HUES64 (cell line): ENCODE measurements around the gene EXOC6B.

Experiments used
- H3K27ac ChIP-seq: 2 replicates; pipeline ENCODE4 v1.7.0; 2013; ENCODE audit warnings: low read depth, low read length, inconsistent platforms
- H3K27me3 ChIP-seq: 2 replicates; pipeline ENCODE4 v1.6.1; 2013; ENCODE audit warnings: mild to moderate bottlenecking, low read length; ENCODE audit not compliant: insufficient read depth
- H3K36me3 ChIP-seq: 2 replicates; pipeline ENCODE4 v1.6.1; 2013; ENCODE audit warnings: mild to moderate bottlenecking, low read length; ENCODE audit not compliant: insufficient read depth
- H3K4me1 ChIP-seq: 2 replicates; pipeline ENCODE4 v1.6.1; 2013; ENCODE audit warnings: mild to moderate bottlenecking, low read length, moderate library complexity; ENCODE audit not compliant: insufficient read depth
- H3K4me3 ChIP-seq: 2 replicates; pipeline ENCODE4 v1.5.1; 2013; ENCODE audit warnings: mild to moderate bottlenecking, low read length, moderate library complexity
- H3K9ac ChIP-seq: 2 replicates; pipeline ENCODE4 v1.6.1; 2013; ENCODE audit warnings: mild to moderate bottlenecking, low read depth, low read length
- H3K9me3 ChIP-seq: 2 replicates; pipeline ENCODE4 v1.6.1; 2013; ENCODE audit warnings: low read depth, low read length; ENCODE audit not compliant: insufficient read depth
- WGBS: fragments of 150-250, 120-280 bp; methylation state at CpG from one replicate; pipeline ENCODE4 v1.1.7; 2013; ENCODE audit warnings: missing lambda C conversion rate; 5-methylcytosine and 5-hydroxymethylcytosine counted together

The EXOC6B gene

DNA sequence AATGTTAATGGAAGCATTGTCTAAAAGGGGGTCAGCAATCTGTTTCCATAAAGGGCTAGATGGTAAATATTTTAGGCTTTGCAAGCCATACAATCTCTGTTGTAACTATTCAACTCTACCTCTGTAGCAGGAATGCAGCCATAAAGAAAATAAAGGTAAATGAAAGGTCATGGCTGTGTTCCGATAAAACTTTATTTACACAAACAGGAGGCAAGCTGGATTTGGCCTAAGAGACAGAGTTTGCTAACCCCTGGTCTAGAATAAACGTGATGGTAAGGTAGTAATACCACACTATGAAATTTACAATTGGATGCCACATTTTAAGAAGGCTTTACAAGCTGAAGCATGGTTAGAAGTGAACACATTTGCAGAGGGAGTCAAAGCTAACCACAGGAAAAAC, 91.4 kb downstream of the EXOC6B start:
- 0 out of 2 replicates have a peak, but pooled peaks cover 7% of the 10 kb centered on the region for H3K36me3 ChIP-seq
- H3K4me3 ChIP-seq: no peak overlapping the region
- H3K9me3 ChIP-seq: no peaks in the 10 kb centered on the region
- no peaks in the 10 kb centered on the region for H3K27me3 ChIP-seq
- 100% methylated on average over 2 of the region's 2 CpGs for WGBS
- H3K4me1 ChIP-seq: no peaks in the 10 kb centered on the region
- H3K27ac ChIP-seq: no peak overlapping the region
- H3K9ac ChIP-seq: no peak overlapping the region

DNA sequence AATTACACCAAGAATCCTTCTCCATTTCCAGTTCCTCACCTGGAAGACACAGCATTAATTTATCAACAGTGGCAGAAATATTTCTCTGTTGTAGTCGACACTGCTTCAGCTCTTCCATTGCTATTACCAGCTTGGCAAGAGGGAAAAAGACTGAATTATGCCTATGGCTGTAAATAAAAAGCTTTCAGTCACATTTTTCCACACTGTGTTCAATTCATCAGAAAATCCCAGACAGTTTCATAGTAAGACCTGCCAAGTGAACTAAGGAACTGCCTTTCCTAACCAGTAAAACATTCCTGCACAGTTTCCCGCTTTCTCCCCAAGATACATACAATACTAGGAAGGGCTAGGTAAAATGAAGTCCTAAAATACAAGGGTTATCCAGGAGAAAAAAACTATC, 94.7 kb downstream of the EXOC6B start:
- Histone ChIP-seq H3K27ac (no peak overlapping the region), H3K9ac (no peak overlapping the region), H3K27me3 (no peaks in the 10 kb centered on the region), H3K4me1 (no peaks in the 10 kb centered on the region), H3K4me3 (no peak overlapping the region), H3K9me3 (no peaks in the 10 kb centered on the region), H3K36me3 (0 out of 2 replicates have a peak, but pooled peaks cover 7% of the 10 kb centered on the region)
- 95% methylated on average over 2 of the region's 2 CpGs for WGBS

DNA sequence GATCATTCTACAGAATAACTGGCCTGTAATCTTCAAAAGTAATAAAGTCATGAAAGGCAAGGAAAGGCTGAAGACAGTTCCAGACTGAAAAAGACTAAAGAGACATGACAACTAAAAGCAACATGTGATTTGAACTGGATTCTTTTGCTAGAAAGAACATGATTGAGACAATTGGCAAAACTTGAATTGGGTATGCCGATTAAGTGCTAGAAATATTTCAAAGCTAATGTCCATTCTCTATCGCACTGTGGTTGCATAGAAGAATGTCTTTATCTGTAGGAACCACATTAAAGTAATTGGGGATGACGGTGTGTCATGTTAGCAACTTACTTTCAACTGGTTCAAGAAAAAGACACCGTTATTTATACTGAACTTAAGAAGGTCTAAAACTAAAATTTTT, 98.5 kb downstream of the EXOC6B start:
- Histone ChIP-seq H3K9me3 (no peaks in the 10 kb centered on the region), H3K27me3 (no peaks in the 10 kb centered on the region), H3K4me1 (peaks cover 12% of the 10 kb centered on the region; the same call in 1 of the 2 replicates), H3K9ac (no peak overlapping the region), H3K36me3 (0 out of 2 replicates have a peak, but pooled peaks cover 3% of the 10 kb centered on the region), H3K4me3 (no peak overlapping the region), H3K27ac (no peak overlapping the region)
- WGBS: 91% methylated on average over 4 of the region's 4 CpGs

DNA sequence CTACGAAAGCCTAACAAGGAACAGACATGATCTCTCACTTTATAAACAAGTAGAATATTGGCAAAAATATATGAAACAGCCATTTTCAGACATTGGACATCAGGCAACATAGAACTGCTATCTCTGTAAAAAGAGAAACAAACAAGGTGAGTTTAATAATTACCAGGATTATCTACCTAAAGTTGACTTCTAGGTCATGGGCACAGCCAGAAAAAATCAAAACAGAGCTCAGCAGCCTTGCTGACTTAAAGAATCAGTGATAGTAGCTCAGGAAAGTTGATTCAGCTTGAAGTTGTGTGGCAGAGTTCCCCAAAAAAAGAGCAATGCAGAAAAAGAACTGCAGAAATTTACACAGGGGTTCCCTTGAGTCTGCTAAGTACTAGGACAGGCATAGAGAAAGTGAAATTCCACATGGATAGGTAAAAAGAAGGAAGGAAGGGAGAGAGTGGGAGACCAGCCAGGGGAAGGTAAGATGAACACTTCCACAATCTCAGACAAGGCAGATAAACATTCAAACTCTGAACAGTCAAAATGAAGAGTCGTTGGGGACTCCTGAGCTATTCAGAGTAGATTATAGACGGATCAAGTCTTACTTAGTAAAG, 102.0 kb downstream of the EXOC6B start:
- H3K27me3 ChIP-seq: no peaks in the 10 kb centered on the region
- no peak overlapping the region for H3K4me3 ChIP-seq
- H3K9ac ChIP-seq: no peak overlapping the region
- H3K9me3 ChIP-seq: no peaks in the 10 kb centered on the region
- no peak overlapping the region for H3K27ac ChIP-seq
- WGBS: 80% methylated on average over 2 of the region's 3 CpGs
- H3K36me3 ChIP-seq: no peaks in the 10 kb centered on the region
- peaks cover 34% of the 10 kb centered on the region for H3K4me1 ChIP-seq

DNA sequence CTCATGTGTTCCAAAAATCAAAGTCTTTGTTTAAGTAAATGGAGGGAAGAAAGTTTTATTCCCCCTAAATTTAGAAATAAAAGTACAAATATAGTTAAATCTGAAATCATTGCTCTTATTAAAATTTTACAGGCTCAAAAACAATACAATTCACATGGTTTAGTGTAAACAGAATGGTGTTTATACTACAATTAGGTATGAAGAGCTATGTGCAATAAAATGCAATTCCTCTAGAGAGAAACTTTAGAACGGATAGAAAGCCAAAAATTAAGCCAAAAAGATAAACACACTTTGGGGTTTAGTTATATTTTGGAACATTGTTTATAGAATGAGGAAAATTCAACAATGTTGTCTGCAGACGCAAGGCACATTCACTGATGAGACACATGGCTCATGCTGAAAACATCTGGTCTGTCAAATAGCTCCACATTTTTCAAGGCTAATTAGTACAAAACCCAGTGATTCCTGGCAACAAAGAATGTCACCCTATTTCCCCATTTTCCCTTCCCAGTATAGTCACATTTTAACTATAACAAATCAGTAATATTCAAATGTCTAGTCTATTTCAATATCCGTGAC, 103.3 kb downstream of the EXOC6B start:
- H3K4me1 ChIP-seq: peaks cover 41% of the 10 kb centered on the region
- 91% methylated on average over 3 of the region's 3 CpGs for WGBS
- no peaks in the 10 kb centered on the region for H3K27me3 ChIP-seq
- no peak overlapping the region; the same call in 1 of the 2 replicates for H3K27ac ChIP-seq
- no peak overlapping the region for H3K4me3 ChIP-seq
- H3K36me3 ChIP-seq: peaks cover 6% of the 10 kb centered on the region
- H3K9ac ChIP-seq: no peak overlapping the region
- H3K9me3 ChIP-seq: no peaks in the 10 kb centered on the region

DNA sequence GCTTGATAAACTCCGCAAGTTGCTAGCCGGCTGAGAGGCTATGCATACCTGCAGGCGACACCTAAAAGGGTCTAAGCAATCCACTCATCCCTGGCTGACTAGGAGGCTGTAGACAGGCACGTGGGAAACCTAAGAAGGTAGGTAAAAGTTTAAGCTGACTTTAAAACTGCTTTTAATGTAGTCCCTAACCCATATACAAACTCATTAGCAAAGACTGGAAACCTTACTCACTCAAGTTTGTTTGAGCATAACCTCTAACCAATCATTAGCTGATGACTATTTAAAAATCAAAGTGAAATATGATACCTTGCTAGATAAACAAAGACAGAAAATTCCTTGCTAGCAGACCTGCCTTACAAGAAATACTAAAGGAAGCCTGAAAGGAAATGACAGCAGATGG, 106.4 kb downstream of the EXOC6B start:
- H3K4me1 ChIP-seq: peaks cover 41% of the 10 kb centered on the region
- H3K4me3 ChIP-seq: peak overlapping the region; percentile 34
- no peaks in the 10 kb centered on the region for H3K9me3 ChIP-seq
- no peaks in the 10 kb centered on the region for H3K27me3 ChIP-seq
- 34% methylated on average over 3 of the region's 4 CpGs for WGBS
- peak overlapping the region; percentile 50 for H3K27ac ChIP-seq
- peak overlapping the region; percentile 24; the same call in 1 of the 2 replicates for H3K9ac ChIP-seq
- peaks cover 14% of the 10 kb centered on the region for H3K36me3 ChIP-seq

DNA sequence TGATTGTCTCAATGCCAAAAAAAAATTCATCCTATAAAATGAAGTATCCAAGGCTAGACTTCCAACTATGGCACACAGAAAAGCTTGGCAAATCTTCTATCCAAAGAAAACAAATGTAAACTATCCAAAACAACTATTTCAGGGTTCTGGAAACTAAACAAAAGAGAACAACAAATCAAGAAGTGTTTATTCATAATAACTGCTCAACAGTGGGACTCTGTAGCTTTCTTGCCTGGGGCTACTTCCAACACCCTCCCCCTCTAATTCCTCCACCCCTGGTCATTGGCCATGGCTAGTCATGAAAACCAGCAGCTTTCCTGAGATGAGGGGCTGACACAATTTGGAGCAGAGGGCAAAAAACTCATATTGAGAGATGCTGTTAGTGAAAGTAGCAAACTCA, 107.0 kb downstream of the EXOC6B start:
- Histone ChIP-seq H3K9me3 (no peaks in the 10 kb centered on the region), H3K36me3 (peaks cover 14% of the 10 kb centered on the region), H3K4me3 (peak overlapping the region; percentile 34), H3K9ac (0 out of 2 replicates have a peak overlapping the region, but pooled peaks have one; percentile 7), H3K4me1 (peaks cover 41% of the 10 kb centered on the region), H3K27ac (peak overlapping the region; percentile 50), H3K27me3 (no peaks in the 10 kb centered on the region)

DNA sequence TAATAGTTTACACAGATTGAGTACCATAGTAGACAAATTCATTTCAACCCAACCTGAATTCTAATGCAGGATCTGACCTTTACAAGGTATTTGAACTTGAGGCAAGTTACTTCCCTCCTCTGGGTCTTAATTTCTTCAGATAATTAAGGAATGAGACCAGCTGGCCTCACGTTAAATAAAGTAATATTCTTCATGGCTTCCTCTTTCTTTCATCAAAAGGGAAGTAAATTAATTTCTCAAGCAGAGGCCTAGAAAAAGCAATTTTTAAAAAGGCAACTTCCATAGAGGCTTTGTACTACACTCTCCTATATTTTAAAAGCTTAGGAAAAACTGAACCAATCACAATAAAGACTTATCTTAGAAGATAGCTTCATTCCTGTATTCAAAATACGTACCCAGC, 109.2 kb downstream of the EXOC6B start:
- H3K9me3 ChIP-seq: no peaks in the 10 kb centered on the region
- H3K9ac ChIP-seq: no peak overlapping the region
- no peak overlapping the region for H3K27ac ChIP-seq
- no peak overlapping the region for H3K4me3 ChIP-seq
- H3K27me3 ChIP-seq: no peaks in the 10 kb centered on the region
- peaks cover 14% of the 10 kb centered on the region for H3K36me3 ChIP-seq
- peaks cover 23% of the 10 kb centered on the region for H3K4me1 ChIP-seq
- no CpG with 5 or more reads among the region's 2 CpGs for WGBS

DNA sequence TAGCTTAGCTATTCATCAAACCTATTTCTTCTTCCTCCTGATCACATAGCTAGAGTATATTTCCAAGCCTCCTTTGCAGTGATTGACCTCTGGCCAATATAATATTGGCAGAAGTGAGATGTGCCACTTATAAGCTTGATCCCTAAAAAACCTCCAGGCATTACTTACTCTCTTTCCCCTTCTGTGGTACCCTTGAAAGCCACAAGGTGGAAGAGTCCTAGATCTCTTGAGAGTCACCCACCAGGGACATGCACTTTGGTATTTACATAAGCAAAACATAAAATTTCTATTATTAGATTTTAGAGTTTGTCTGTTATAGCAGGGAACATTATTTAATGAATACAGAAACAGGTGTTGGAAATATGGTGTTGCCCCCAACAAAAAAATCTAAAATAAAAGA, 112.0 kb downstream of the EXOC6B start:
- no peak overlapping the region for H3K4me3 ChIP-seq
- peaks cover 7% of the 10 kb centered on the region for H3K4me1 ChIP-seq
- H3K36me3 ChIP-seq: peaks cover 14% of the 10 kb centered on the region
- H3K27me3 ChIP-seq: no peaks in the 10 kb centered on the region
- H3K27ac ChIP-seq: no peak overlapping the region
- no peaks in the 10 kb centered on the region for H3K9me3 ChIP-seq
- H3K9ac ChIP-seq: no peak overlapping the region

DNA sequence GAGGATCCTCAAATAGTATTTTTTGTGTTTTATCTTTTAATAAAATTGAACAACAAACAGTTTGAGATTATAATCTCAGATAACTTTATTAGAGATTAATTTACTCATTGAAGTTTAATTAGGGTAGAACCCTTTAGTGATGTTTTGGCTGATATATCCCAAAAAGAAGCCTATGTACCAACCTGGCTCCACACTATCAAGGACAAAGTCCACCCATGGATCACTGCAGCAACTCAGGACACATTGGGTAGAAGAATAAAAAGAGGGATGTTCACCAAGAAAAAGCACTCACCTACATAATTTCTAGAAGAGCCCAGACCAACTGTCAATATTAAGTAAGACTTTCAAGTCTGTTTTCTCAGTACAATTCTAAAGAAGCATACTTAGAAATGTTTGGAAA, 112.9 kb downstream of the EXOC6B start:
- peaks cover 12% of the 10 kb centered on the region for H3K36me3 ChIP-seq
- H3K27ac ChIP-seq: no peak overlapping the region
- H3K9me3 ChIP-seq: no peaks in the 10 kb centered on the region
- H3K4me1 ChIP-seq: no peaks in the 10 kb centered on the region
- no peaks in the 10 kb centered on the region for H3K27me3 ChIP-seq
- no peak overlapping the region for H3K9ac ChIP-seq
- no peak overlapping the region for H3K4me3 ChIP-seq

DNA sequence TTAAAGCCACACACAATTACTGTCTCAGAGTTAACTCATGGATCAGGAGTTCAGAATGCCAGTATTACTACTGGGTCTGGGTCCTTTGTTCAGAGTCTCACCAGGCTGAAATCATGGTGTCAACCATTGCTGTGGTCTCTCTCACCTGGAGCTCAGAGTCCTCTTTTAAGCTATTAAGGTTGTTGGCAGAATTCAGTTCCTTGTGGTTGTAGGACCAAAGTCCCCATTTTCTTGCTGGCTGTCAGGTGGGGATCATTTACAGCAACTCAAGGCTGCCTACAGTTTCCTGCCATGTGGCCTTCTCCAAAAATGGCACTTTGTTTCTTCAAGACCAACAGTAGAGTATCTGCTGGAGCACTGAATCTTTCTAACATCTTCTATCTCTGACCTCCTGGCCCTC, 113.5 kb downstream of the EXOC6B start:
- H3K4me1 ChIP-seq: no peaks in the 10 kb centered on the region
- no peak overlapping the region for H3K9ac ChIP-seq
- H3K9me3 ChIP-seq: no peaks in the 10 kb centered on the region
- peaks cover 5% of the 10 kb centered on the region for H3K36me3 ChIP-seq
- H3K4me3 ChIP-seq: no peak overlapping the region
- no peak overlapping the region for H3K27ac ChIP-seq
- no peaks in the 10 kb centered on the region for H3K27me3 ChIP-seq
